Pancreas (tissue), 10 donors: ENCODE data around the gene OSMR. TPM values are rescaled to one million over a fixed set of nuclear protein-coding genes. Genes with fewer than 3 reads are reported as not detected.

Experiments
- ATAC-seq, 4 donors: fragments of 200-7000 bp; cut with Tn5 transposase; one replicate each; pipeline versions ENCODE4 v1.8.0 to v1.9.1; 2020; ENCODE audit warnings: mild to moderate bottlenecking in 4 of 4, moderate library complexity in 4 of 4
- DNase-seq, 6 donors: peaks; one replicate each; pipeline ENCODE4 v3.0.0-alpha.2; 2020
- FAIRE-seq: peaks from 2 replicates; lab custom pipeline; 2012; peaks lifted over from hg19 to GRCh38; lab: Jason Lieb, UNC
- H3K27ac ChIP-seq, 4 donors: fragments of 200-600 bp; sonication (generic); 1 replicate in 3 of 4; 2 replicates in 1 of 4; pipeline versions ENCODE4 v1.5.0 to v1.8.0; 2020
- H3K27me3 ChIP-seq, 4 donors: fragments of 200-600 bp; one replicate each; pipeline ENCODE4 v1.8.0; 2021
- H3K36me3 ChIP-seq, 3 donors: fragments of 200-600 bp; sonication (generic) in 1 of 3; one replicate each; pipeline versions ENCODE4 v1.5.0 to v1.8.0; 2020 to 2021
- H3K4me1 ChIP-seq, 3 donors: fragments of 200-600 bp; one replicate each; pipeline ENCODE4 v1.8.0; 2021
- H3K4me3 ChIP-seq, 4 donors: fragments of 200-600 bp; sonication (generic) in 2 of 4; one replicate each; pipeline versions ENCODE4 v1.5.0 to v1.8.0; 2020 to 2021
- H3K9me3 ChIP-seq, 4 donors: fragments of 200-600 bp; one replicate each; pipeline ENCODE4 v1.8.0; 2021
- WGBS, 2 donors: extraction: QIAGEN DNeasy Blood & Tissue Kit; methylation state at CpG; one replicate each; pipeline ENCODE4 v1.1.7; 2013; 5-methylcytosine and 5-hydroxymethylcytosine counted together
- intact Hi-C, 3 donors: fragments of 100-400 bp; cut with DNase I; formaldehyde crosslinking; loops; one replicate each; pipeline versions ENCODE4 v1.11.1 to v1.14.2; 2022
- polyA plus RNA-seq, 2 donors: library from polyadenylated mRNA; stranded (reverse); fragments of 200-250 nt; gene quantifications; one replicate each; pipeline ENCODE4 v1.2.3, GENCODE V29; 2013
- total RNA-seq, 6 donors: library from RNA; stranded (reverse); fragmentation: NEBNext Ultra II Directional in 4 of 6; extraction: Animal tissue kit (Norgen Biotek cat#: 25700) in 4 of 6; gene quantifications; one replicate each; pipeline versions ENCODE4 v1.2.1 to v1.2.4, GENCODE V29; 2021 to 2023
- TF ChIP-seq, protein P1 (sequence below), 4 donors: fragments of 200-600 bp; sonication (generic) in 3 of 4; IDR thresholded peaks; one replicate each; pipeline versions ENCODE4 v1.5.0 to v1.8.0; 2021; ENCODE audit warnings: antibody characterized with exemption in 4 of 4
- donor health status: healthy with polysubstance abuse.
- donor health status: DM: no; HTN: no; CAD: no; lungs with moderate emphysema.
- donor health status: DM: no; HTN: no; CAD: no.
- donor health status: control.
- donor health status: control.
- donor health status: Bipolar disorder and iron deficiency.
- donor health status: DM: yes; HTN: yes; CAD: no.
- donor health status: DM: no; HTN: no; CAD: no.
- donor health status: DM: no; HTN: no; CAD: no.
- donor health status: DM: yes; HTN: yes; CAD: no.

The OSMR gene
- total and polyA plus RNA-seq, 8 donors, result 5.5 to 29.0 (median 9.1) TPM

DNA sequence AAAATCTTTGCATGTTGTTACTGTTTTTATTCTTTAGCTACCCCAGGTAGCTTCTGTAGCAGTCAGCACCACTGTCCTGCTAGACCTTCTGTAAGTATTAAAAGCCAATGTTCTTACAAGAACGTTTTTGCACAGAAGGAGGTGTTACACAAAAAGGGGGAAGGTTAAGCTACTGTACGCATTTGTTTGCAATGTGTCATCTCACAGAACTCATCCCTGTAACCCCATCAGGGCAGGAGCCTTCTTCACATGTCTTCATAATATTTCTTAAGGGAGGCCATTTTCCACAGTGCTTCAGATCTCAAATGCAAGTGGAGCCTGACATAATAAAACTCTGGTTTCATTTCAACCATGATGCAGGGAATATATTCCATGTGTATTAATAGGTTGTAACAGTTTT, 67.9 kb downstream of the OSMR start:
- ATAC-seq (no peak), FAIRE-seq (no peak)
- intact Hi-C loops, result no loop called here

DNA sequence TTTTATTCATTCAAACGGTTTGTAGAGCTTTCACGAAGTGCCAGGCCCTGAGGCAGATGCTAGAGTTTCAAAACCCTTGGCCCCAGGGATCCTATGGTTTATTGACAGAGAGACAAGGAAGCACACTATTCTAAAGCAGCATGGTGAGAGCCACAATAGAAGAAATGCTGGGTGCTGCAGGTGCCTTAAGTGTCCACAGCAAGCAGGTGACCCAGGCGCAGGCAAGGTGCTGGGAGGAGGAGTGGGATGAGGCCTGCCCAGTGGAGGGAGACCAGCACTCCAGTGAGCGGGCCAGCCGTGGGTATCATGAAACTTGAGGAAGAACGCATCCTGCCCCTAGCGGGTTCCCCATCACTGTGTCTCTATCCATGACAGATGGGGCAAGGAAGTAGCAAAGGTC, 71.0 kb downstream of the OSMR start:
- peaks cover 0 to 3% (median 0%) of the 10 kb centered on the region in 3 donors for H3K36me3 ChIP-seq
- peaks cover 7% of the 10 kb centered on the region in 3 donors for H3K4me1 ChIP-seq
- no peak overlapping the region for H3K27ac ChIP-seq
- DNase-seq (no peak), ATAC-seq (no peak), FAIRE-seq (no peak)
- H3K9me3 ChIP-seq, result no peaks in the 10 kb centered on the region
- TF ChIP-seq, protein P1, sequence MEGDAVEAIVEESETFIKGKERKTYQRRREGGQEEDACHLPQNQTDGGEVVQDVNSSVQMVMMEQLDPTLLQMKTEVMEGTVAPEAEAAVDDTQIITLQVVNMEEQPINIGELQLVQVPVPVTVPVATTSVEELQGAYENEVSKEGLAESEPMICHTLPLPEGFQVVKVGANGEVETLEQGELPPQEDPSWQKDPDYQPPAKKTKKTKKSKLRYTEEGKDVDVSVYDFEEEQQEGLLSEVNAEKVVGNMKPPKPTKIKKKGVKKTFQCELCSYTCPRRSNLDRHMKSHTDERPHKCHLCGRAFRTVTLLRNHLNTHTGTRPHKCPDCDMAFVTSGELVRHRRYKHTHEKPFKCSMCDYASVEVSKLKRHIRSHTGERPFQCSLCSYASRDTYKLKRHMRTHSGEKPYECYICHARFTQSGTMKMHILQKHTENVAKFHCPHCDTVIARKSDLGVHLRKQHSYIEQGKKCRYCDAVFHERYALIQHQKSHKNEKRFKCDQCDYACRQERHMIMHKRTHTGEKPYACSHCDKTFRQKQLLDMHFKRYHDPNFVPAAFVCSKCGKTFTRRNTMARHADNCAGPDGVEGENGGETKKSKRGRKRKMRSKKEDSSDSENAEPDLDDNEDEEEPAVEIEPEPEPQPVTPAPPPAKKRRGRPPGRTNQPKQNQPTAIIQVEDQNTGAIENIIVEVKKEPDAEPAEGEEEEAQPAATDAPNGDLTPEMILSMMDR (IDR thresholded peaks at IDR 0.05), result no peak
- 77 to 85% methylated on average over 7 of the region's 7 CpGs for WGBS, 2 donors
- intact Hi-C loops, result no loop called here
- H3K4me3 ChIP-seq, result no peak overlapping the region
- H3K27me3 ChIP-seq, result no peaks in the 10 kb centered on the region

More for the DNA sequence above, 67.9 kb downstream of the OSMR start:
- DNase-seq, result no peak
- no peaks in the 10 kb centered on the region for H3K9me3 ChIP-seq
- no peak overlapping the region for H3K27ac ChIP-seq
- peaks cover 0 to under 1% (median 0%) of the 10 kb centered on the region in 3 donors for H3K4me1 ChIP-seq
- H3K4me3 ChIP-seq, result no peak overlapping the region
- 66 to 83% methylated on average over 2 of the region's 2 CpGs for whole genome bisulfite sequencing, 2 donors
- H3K36me3 ChIP-seq, result no peaks in the 10 kb centered on the region
- TF ChIP-seq, protein P1 (IDR thresholded peaks at IDR 0.05), result no peak
- H3K27me3 ChIP-seq, result no peaks in the 10 kb centered on the region

DNA sequence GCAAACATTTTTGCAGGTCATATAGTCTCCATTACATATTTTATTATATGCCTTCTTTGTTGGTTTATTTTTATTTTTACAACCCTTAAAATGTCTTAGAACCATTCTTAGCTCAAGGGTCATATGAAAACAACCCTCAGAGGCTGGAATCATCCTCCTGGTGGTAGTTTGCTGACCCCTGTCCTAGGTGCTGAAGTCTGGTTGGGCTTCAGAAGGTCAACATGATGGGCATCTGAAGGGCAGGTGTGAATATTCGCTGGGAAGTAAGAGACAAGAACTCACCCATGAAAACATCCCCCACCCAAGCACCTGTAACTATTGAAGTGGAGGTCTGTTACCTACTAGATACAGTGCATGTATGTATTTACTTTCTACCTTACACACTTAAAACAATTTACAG, 75.4 kb downstream of the OSMR start:
- ATAC-seq (peak in 1 of 4 donors; percentile 36), FAIRE-seq (no peak), DNase-seq (no peak)
- intact Hi-C loops, result loop anchor here in 1 of 3 donors (10.0 kb wide), 1 partner anchor 86 kb away; no protein-coding TSS in a partner anchor
- TF ChIP-seq, protein P1 (IDR thresholded peaks at IDR 0.05), result no peak
- Histone ChIP-seq H3K27ac (no peak overlapping the region), H3K36me3 (peaks cover 0 to 3% (median 0%) of the 10 kb centered on the region in 3 donors), H3K9me3 (no peaks in the 10 kb centered on the region), H3K27me3 (no peaks in the 10 kb centered on the region), H3K4me3 (no peak overlapping the region), H3K4me1 (peaks cover 7% of the 10 kb centered on the region in 3 donors)
- 65 to 68% methylated on average over 1 of the region's 1 CpG for WGBS, 2 donors

DNA sequence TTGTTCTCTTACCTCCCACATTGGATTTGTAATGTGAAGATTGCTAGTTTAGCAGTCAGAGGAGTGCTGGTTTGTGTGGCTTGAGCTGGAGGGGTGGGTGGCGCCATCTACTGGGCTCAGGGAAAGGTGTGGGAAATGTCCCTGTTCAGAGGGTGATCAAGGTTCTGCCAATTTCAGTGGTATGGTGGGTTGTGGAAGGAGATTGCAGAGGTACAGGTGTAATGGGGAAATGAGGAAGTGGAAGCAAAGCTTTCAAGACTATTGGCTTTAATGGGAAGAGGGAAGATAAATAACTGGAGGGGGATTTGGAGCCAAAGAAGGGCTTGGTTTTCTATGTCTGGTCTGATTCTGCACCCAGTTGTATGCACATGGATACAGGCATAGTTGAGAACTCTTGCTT, 76.4 kb downstream of the OSMR start:
- ATAC-seq, result peak; percentile 69 to 95 (median 86)

More for the DNA sequence above, 76.4 kb downstream of the OSMR start:
- H3K36me3 ChIP-seq, result peaks cover 0 to 3% (median 0%) of the 10 kb centered on the region in 3 donors
- H3K27ac ChIP-seq, result no peak overlapping the region
- WGBS, 2 donors, result 10 to 32% methylated on average over 1 of the region's 1 CpG
- FAIRE-seq, result no peak
- H3K27me3 ChIP-seq, result no peaks in the 10 kb centered on the region
- no peaks in the 10 kb centered on the region for H3K9me3 ChIP-seq
- intact Hi-C loops, result loop anchor here in 1 of 3 donors (10.0 kb wide), 1 partner anchor 87 kb away; no protein-coding TSS in a partner anchor
- peaks cover 7% of the 10 kb centered on the region in 3 donors for H3K4me1 ChIP-seq
- TF ChIP-seq, protein P1 (IDR thresholded peaks at IDR 0.05), result peak; percentile 51 to 72 (median 64)
- no peak overlapping the region for H3K4me3 ChIP-seq
- peak in 5 of 6 donors; percentile 25 to 65 (median 59) for DNase-seq
